Endothelial cell (in vitro differentiated cells): ENCODE results near the gene TBRG4. TPM values are rescaled to one million over a fixed set of nuclear protein-coding genes. Genes with fewer than 3 reads are reported as not detected.

Source experiments
- DNase-seq: peaks from one replicate; pipeline ENCODE4 v3.0.0; 2021; ENCODE audit warnings: low spot score
- H3K27ac Mint-ChIP-seq: one replicate; pipeline ENCODE4 v1.8.0; 2021; ENCODE audit warnings: mixed read lengths, inconsistent platforms; ENCODE audit not compliant: unreplicated experiment
- H3K27me3 Mint-ChIP-seq: one replicate; pipeline ENCODE4 v1.8.0; 2021; ENCODE audit warnings: mild to moderate bottlenecking, moderate library complexity, mixed read lengths, inconsistent platforms; ENCODE audit not compliant: unreplicated experiment
- H3K36me3 Mint-ChIP-seq: one replicate; pipeline ENCODE4 v1.8.0; 2021; ENCODE audit warnings: mild to moderate bottlenecking, low read depth, mixed read lengths, inconsistent platforms; ENCODE audit not compliant: unreplicated experiment
- H3K4me1 Mint-ChIP-seq: one replicate; pipeline ENCODE4 v1.8.0; 2021; ENCODE audit warnings: mild to moderate bottlenecking, mixed read lengths, inconsistent platforms; ENCODE audit not compliant: unreplicated experiment
- H3K4me3 Mint-ChIP-seq: one replicate; pipeline ENCODE4 v1.8.0; 2021; ENCODE audit warnings: mild to moderate bottlenecking, mixed read lengths, inconsistent platforms; ENCODE audit not compliant: unreplicated experiment
- H3K9me3 Mint-ChIP-seq: one replicate; pipeline ENCODE4 v1.8.0; 2021; ENCODE audit warnings: mixed read lengths, inconsistent platforms; ENCODE audit not compliant: unreplicated experiment
- total RNA-seq: library from RNA; stranded (reverse); fragmentation: NEBNext Ultra II Directional; extraction: Animal tissue kit (Norgen Biotek cat#: 25700); gene quantifications from one replicate; pipeline ENCODE4 v1.2.1, GENCODE V29; 2021; ENCODE audit not compliant: unreplicated experiment
- TF ChIP-seq, protein P1 (sequence below): fragments of 200-600 bp; sonication (generic); IDR thresholded peaks from one replicate; pipeline ENCODE4 v1.5.0; 2021; ENCODE audit warnings: antibody characterized with exemption; ENCODE audit not compliant: unreplicated experiment

Gene TBRG4
- total RNA-seq, 1 donor from 2014 or later, result 48.1 TPM

DNA sequence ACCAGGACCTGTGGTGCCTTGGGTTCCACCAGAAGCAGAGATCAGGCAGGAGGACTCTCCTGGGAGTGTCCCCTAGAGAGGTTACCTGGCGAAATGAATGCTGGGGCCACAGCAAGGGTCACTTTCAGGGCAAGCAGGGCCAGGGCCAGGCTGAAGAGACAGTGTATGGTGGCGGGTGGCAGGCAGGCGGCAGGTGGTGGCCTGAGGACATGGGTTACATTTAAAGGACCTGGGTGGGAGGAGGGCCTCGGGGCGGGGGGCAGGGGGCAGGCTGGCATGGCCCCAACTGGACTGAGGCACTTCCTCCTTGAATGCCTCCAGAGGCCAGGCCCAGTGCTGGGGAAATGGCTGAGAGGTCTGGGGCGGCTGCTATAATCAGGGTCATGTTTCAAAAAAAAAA is 14.7 kb upstream of the TBRG4 start:
- H3K36me3 Mint-ChIP-seq, result no peaks in the 10 kb centered on the region
- no peak overlapping the region for H3K27ac Mint-ChIP-seq
- TF ChIP-seq, protein P1, sequence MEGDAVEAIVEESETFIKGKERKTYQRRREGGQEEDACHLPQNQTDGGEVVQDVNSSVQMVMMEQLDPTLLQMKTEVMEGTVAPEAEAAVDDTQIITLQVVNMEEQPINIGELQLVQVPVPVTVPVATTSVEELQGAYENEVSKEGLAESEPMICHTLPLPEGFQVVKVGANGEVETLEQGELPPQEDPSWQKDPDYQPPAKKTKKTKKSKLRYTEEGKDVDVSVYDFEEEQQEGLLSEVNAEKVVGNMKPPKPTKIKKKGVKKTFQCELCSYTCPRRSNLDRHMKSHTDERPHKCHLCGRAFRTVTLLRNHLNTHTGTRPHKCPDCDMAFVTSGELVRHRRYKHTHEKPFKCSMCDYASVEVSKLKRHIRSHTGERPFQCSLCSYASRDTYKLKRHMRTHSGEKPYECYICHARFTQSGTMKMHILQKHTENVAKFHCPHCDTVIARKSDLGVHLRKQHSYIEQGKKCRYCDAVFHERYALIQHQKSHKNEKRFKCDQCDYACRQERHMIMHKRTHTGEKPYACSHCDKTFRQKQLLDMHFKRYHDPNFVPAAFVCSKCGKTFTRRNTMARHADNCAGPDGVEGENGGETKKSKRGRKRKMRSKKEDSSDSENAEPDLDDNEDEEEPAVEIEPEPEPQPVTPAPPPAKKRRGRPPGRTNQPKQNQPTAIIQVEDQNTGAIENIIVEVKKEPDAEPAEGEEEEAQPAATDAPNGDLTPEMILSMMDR, result no peak
- H3K4me1 Mint-ChIP-seq, result no peaks in the 10 kb centered on the region
- DNase-seq, result no peak
- no peak overlapping the region for H3K4me3 Mint-ChIP-seq
- H3K9me3 Mint-ChIP-seq, result no peaks in the 10 kb centered on the region
- peaks cover 3% of the 10 kb centered on the region for H3K27me3 Mint-ChIP-seq

- DNase-seq, result no peak
- no peak overlapping the region for H3K27ac Mint-ChIP-seq
- no peaks in the 10 kb centered on the region for H3K9me3 Mint-ChIP-seq
- TF ChIP-seq, protein P1, result no peak
- no peaks in the 10 kb centered on the region for H3K4me1 Mint-ChIP-seq
- no peaks in the 10 kb centered on the region for H3K36me3 Mint-ChIP-seq
- peaks cover 4% of the 10 kb centered on the region for H3K27me3 Mint-ChIP-seq
- no peak overlapping the region for H3K4me3 Mint-ChIP-seq
Observed at GRCh38 chr7:45125193-45125904, 13.9 kb upstream of the TBRG4 start.

DNA sequence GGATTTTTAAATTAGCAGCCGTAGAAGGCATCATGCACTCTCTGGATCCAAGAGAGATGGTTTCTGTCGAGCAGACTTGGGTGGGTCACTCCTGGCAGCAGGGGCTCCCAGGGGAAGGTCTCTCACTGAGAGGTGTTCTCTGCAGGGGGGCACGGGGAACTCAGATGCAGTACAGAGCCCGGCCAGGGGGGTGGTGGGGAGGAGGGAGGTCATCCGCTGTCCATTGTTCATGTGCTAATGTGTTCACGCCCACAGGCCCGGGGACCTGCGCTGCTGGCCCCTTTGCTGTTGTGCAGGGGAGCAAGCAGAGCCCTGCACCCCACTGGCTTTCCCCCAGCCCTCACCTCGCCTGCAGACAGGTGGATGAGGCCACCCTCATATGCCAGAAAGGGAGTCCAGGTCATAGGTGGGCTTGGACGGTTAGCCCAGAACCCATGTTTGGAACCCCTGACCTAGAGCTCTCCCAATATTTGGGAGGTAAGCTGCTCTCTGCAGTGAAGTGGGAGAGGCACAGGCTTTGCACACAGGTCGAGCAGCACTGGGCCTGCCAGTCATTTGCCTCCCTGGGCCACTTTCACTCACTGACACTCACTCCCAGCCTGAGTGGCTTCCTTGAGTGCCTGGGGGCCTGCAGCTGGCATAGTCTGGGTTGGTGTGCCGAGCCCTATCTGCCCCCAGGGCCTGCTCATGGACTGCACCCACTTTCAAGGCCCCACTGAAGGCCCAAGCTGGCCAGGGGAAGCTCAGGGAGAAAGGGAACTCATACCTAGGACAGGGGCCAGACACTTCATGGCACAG is 12.6 kb upstream of the TBRG4 start:
- Mint-ChIP-seq H3K4me3 (no peak overlapping the region), H3K27me3 (peaks cover 9% of the 10 kb centered on the region), H3K36me3 (no peaks in the 10 kb centered on the region), H3K9me3 (no peaks in the 10 kb centered on the region), H3K4me1 (no peaks in the 10 kb centered on the region), H3K27ac (no peak overlapping the region)
- TF ChIP-seq, protein P1, result no peak
- no peak for DNase-seq

- Mint-ChIP-seq H3K4me1 (no peaks in the 10 kb centered on the region), H3K36me3 (no peaks in the 10 kb centered on the region), H3K27me3 (peaks cover 14% of the 10 kb centered on the region), H3K4me3 (no peak overlapping the region), H3K27ac (no peak overlapping the region), H3K9me3 (no peaks in the 10 kb centered on the region)
- DNase-seq, result no peak
- TF ChIP-seq, protein P1, result no peak
Observed at GRCh38 chr7:45122975-45123860, 11.7 kb upstream of the TBRG4 start.
